DMS 273 treated with DMSO at 0.1 percent for 48 hours (cell line): ENCODE measurements around the gene CRAMP1.
"Not testable (repeated sequence)": the region's sequence is repeated elsewhere in the genome, so short reads cannot be mapped to it uniquely, and the experiment has no call there.

Experiments used
- DNase-seq: peaks from one replicate; lab custom pipeline; 2025; lab: John Stamatoyannopoulos, UW

The CRAMP1 gene

DNA sequence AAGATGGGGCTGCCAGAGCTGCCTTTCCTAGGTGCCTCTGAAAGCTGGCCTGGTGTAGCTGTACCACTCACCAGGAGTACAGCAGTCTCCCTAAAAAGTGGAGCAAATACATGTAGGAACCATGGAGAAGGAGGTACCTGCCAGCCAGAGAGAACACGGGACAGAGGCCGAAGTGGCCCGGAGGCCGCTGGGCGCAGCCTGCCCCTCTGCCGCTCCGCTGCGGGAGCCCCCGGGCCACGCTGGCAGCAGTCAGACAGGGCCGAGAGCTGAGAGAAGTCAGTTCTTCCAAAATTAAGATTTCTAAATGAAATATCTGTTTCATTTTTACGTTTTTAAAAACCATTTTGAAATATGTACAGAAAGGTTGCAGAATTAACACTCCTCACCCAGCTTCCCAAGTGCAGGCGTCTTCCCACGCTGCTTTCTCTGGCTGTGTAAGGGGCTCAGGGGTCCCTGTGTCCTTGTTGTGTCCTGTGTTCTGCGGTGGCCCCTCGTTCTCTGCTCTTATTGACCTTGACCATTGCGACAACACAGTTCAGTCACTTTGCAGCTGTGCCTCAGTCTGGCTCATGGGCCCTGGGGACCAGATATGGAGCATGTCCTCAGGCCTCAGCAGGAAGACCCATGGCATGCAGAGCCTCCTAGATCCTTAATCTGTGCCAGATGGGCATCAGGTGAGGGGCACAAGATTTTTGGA, 98.8 kb downstream of the CRAMP1 start:
- DNase-seq: no peak

GRCh38 chr16:1712791-1713261, 100.7 kb downstream of the CRAMP1 start:
- no peak for DNase-seq

- DNase-seq: no peak
Observed at GRCh38 chr16:1713331-1713730, 101.2 kb downstream of the CRAMP1 start.

DNA sequence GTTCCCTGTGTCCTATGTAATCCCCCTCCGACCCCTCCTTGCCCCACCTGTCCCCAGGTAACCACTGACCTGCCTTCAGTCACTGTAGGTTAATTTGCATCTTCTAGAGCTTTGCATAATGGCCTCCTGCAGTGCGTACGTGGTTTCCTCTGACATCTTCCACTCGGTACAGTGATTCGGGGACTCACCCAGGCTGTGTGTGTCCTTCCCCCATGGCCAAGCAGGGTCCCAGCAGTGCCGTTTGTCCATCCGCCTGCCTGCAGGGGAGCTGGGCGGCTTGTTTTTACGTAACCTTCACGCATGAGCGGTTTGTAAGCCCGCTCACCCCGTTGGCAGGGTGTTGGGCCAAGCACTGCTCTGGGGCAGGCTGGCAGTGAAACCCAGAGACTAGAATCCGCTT, 101.8 kb downstream of the CRAMP1 start:
- no peak for DNase-seq

DNA sequence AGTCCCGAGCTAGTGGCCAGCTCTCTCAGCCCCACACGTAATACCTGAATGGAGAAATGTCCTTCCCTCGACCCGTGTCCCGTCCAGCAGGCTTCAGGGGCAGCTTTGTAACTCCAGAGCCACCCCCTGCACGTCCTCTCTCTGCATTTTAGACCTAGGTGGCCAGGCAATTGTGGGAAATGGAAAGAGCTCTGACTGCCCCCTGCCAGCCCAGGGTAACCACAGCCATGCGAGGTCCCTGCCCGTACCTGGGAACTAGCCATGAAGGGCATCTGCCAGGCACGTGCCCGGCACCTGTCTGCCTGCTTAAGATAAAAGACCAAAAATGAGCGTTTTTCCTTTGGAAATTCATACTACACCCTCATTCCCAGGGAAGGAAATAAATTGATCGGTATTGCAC, 103.1 kb downstream of the CRAMP1 start:
- no peak for DNase-seq

GRCh38 chr16:1718236-1718635, 106.1 kb downstream of the CRAMP1 start:
- not testable (repeated sequence) for DNase-seq

DNA sequence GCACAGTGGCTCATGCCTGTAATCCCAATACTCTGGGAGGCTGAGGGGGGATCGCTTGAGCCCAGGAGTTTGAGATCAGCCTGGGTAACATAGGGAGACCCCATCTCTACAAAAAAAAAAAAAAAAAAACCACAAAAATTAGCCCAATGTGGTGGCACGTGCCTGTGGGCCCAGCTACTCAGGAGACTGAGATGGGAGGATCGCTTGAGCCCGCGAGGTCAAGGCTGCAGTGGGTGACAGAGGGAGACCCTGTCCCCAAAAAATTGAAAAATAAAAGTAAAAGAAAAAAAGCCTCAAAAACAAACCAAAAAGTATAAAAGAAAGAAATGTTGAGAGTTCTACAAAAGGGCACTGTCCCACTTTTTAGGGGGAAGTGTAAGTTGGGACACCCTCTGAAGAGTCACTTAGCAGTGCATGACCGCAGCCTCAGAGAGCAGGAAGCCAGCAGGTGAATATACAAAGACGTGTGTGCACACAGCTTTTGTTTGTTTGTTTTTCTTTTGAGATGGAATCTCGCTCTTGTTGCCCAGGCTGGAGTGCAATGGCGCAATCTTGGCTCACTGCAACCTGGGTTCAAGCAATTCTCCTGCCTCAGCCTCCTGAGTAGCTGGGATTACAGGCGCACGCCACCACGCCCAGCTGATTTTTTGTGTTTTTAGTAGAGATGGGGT, 107.5 kb downstream of the CRAMP1 start:
- DNase-seq: not testable (repeated sequence)

DNA sequence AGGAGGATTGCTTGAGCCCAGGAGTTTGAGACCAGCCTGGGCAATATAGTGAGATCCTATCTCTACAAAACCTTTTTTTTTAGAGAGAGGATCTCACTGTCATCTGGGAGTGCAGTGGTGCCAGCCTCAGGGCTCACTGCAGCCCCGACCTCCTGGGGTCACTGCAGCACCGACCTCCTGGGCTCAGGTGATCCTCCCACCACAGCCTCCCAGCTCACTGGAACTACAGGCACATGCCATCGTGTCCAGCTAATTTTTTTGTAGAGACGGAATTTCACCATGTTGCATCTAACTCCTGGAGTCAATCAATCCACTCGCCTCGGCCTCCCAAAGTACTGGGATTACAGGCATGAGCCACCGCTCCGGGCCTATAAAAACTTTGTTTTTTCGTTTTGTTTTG, 109.2 kb downstream of the CRAMP1 start:
- DNase-seq: no peak

- DNase-seq: peak; percentile 5
Observed at GRCh38 chr16:1723450-1724147, 111.4 kb downstream of the CRAMP1 start.

GRCh38 chr16:1724491-1724890, 112.3 kb downstream of the CRAMP1 start:
- no peak for DNase-seq

DNA sequence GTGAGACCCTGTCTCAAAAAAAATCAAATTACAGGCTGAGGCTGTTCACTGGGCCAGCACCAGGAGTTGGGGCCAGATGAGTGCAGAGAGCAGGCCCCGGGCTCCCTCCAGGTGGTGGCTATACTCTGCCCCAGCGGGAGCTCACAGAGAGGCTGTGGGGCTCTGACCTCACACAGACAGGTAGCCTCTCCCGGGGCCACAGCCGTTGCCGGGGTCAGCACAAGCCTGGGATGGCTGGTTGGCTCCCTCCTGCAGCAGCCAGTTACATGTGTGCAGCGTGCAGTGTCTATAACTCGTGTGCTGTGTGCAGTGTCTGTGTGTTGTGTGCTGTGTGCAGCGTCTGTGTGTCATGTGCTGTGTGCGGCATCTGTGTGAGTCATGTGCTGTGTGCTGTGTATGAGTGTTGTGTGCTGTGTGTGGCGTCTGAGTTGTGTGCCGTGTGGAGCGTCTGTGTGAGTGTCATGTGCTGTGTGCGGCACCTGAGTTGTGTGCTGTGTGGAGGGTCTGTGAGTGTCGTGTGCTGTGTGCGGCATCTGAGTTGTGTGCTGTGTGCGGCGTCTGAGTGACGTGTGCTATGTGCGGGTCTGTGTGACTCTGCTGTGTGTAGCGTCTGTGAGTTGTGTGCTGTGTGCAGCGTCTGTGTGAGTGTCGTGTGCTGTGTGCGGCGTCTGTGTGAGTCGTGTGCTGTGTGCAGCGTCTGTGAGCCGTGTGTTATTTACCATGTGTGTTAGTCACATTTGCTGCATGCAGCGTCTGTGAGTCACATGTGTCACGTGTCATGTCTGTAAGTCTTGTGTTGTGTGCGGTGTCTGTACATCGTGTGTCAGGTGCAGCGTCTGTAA, 114.7 kb downstream of the CRAMP1 start:
- no peak for DNase-seq
